ENCODE measurements around the gene AP3S2.
"Not testable (repeated sequence)": the region's sequence is repeated elsewhere in the genome, so short reads cannot be mapped to it uniquely, and the experiment has no call there.

The AP3S2 gene

GRCh38 chr15:89893696-89894447, at the start of gene AP3S2:
Gene AP3S2, minus strand, starts transcription at chr15:89893994. Its CDS starts 45 bp downstream, at chr15:89893949.
- peak; percentile 85 for DNase-seq

GRCh38 chr15:89939910-89940309, 46.1 kb upstream of the AP3S2 start:
- DNase-seq, result no peak

- not testable (repeated sequence) for DNase-seq
These were observed 45.6 kb upstream of the AP3S2 start for GRCh38 chr15:89939377-89939776.

GRCh38 chr15:89937365-89938350, 43.9 kb upstream of the AP3S2 start:
- DNase-seq, result no peak

GRCh38 chr15:89936786-89937265, 43.0 kb upstream of the AP3S2 start:
- no peak for DNase-seq

GRCh38 chr15:89936051-89936785, 42.4 kb upstream of the AP3S2 start:
- DNase-seq, result no peak

- DNase-seq, result no peak
These were observed 39.1 kb upstream of the AP3S2 start for GRCh38 chr15:89932880-89933279.

GRCh38 chr15:89928421-89928820, 34.6 kb upstream of the AP3S2 start:
- no peak for DNase-seq

GRCh38 chr15:89926158-89926557, 32.4 kb upstream of the AP3S2 start:
- no peak for DNase-seq

GRCh38 chr15:89917442-89918101, 23.8 kb upstream of the AP3S2 start:
- DNase-seq, result no peak

- DNase-seq, result no peak
These were observed 22.9 kb upstream of the AP3S2 start for GRCh38 chr15:89916660-89917059.

- DNase-seq, result no peak
These were observed 19.0 kb upstream of the AP3S2 start, which contains the start of gene ARPIN for GRCh38 chr15:89912674-89913396. Gene ARPIN, minus strand, starts transcription at chr15:89912952. Its CDS starts 117 bp downstream, at chr15:89912835.

GRCh38 chr15:89912145-89912673, 18.4 kb upstream of the AP3S2 start:
- DNase-seq, result no peak

- no peak for DNase-seq
These were observed 17.3 kb upstream of the AP3S2 start for GRCh38 chr15:89910891-89911626.

- DNase-seq, result no peak
These were observed 15.8 kb upstream of the AP3S2 start for GRCh38 chr15:89909611-89910010.

- DNase-seq, result no peak
These were observed 14.4 kb upstream of the AP3S2 start for GRCh38 chr15:89908226-89908625.

GRCh38 chr15:89907289-89907688, 13.5 kb upstream of the AP3S2 start:
- DNase-seq, result no peak

GRCh38 chr15:89905846-89906378, 12.1 kb upstream of the AP3S2 start:
- DNase-seq, result no peak

GRCh38 chr15:89904519-89904918, 10.7 kb upstream of the AP3S2 start:
- no peak for DNase-seq

- DNase-seq, result no peak
These were observed 10.0 kb upstream of the AP3S2 start for GRCh38 chr15:89903858-89904130.

Measured in stimulated activated CD4-positive, alpha-beta T cell treated with anti-CD3 and anti-CD28 coated beads, Interleukin-4, amount 100 ng/mL, for 1 hour (primary cell).